HPDE6-E6E7 (cell line): Measurements from ENCODE around the gene TMEM242.

Experiments used
- DNase-seq: peaks from one replicate; pipeline ENCODE4 v3.0.0; 2011; ENCODE audit warnings: missing footprints; ENCODE audit errors: extremely low spot score

TMEM242 gene

DNA sequence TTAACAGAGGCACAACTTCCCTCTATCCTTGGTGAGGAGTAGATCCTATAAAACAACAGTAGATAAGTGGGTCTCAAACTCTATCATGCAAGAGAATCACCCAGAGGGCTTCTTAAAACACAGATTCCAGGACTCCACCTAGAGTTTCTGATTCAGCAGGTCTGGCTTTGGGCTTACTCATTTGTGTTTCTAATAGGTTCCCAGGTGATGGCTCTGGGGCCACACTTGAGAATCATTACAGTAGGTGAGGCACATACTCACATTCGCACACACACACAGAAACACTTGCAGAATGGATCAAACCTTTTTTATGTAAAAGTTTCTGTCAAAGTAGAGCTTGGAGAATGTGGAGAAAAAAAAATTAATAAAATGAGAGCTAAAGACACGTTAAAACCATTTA, 52.4 kb downstream of the TMEM242 start:
- DNase-seq, result no peak

DNA sequence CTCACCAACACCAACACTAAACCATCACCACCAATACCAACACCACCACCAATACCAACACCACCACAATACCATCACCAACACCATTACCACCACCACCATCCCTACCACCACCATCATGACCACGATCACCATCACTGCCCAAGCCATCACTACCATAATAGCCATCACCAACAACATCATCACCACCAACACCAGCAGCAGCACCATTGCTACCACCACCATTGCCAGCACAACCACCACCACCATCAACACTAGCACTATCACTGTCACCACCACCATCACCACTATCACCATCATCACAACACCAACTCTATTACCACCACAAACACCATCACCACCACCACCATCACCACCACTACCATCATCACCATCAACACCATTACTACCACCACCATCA, 53.0 kb downstream of the TMEM242 start:
- DNase-seq, result no peak

DNA sequence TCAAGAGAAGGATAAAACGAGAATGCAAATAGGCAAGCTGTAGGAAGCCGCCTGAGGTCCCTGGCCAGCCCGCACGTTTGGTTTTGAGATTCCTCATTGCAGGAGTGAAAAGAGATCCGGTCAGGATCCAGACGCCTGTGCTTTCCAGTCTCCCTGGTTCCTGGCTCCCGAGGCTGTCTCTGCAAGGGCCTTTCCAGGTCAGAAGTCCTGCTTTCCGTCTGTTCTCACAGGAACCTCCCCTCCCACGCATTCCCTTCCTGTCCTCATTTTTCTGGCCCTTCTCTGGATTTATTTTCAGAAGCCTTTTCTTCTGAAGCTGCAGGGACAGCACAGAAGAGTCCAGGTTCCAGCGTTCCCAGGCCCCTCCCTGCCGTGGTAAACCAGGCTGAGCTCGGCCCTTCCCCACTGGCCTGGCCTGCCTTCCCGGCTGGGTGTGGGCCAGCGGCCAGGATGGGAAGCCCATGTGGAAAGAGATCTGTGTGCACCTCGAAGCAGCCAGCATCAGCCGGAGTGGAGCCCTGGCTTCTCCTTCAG, 54.0 kb downstream of the TMEM242 start:
- no peak for DNase-seq

DNA sequence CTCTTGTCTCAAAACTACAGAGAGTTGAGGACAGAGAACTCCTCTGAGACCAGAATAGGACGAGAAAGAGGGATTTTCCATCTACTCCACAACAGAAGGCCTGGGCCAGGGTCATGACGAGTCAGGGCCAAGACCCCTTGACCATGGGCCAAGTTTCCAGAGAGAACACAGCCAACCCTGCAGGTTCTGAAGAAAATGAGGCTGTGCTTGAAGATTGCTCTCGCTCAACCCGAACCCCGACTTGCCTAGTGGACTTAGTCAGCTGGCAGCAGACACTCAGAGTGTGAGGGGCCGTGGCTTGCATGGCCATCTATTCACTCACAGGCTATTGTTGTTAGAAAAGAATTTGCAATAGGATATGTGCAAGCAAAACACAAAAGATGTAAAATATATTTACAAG, 54.5 kb downstream of the TMEM242 start:
- no peak for DNase-seq

DNA sequence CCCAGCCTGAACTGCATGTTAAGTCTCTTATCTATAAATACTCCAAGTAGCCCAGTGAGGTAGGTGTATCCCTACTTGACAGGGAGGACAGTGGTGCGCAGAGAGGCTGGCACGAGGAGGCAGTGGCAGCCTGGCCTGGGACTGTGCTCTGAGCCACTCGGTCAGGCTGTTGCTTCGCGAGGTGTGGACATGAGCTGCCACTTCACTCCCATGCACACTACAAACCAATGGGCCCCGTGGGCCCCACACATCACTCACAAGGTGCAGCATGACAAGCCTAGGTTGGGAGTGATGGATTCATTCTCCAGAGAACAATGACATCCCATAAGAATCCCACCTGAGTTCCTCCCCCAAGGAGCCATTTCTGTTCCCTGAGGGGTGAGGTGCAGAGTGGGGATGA, 54.9 kb downstream of the TMEM242 start:
- DNase-seq, result no peak

DNA sequence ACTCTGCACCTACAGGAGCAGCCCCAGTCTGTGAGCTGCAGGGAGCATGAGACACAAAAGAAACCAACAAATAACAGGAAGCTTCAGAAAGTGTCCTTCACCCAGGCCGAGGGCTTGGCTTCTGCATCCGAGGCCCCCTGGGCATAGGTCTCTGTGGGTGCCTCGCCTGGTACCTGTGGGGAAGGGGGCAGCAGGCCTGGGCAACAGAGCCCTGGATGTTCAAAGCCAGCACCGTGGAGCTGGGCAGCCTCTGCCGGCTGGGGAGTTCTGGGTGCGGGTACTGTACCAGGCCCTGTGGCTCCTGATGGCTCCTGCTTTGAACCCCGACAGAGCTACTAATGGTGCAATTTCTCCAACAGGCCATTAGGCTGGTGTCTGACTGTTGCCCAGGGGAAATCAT, 55.7 kb downstream of the TMEM242 start:
- no peak for DNase-seq

DNA sequence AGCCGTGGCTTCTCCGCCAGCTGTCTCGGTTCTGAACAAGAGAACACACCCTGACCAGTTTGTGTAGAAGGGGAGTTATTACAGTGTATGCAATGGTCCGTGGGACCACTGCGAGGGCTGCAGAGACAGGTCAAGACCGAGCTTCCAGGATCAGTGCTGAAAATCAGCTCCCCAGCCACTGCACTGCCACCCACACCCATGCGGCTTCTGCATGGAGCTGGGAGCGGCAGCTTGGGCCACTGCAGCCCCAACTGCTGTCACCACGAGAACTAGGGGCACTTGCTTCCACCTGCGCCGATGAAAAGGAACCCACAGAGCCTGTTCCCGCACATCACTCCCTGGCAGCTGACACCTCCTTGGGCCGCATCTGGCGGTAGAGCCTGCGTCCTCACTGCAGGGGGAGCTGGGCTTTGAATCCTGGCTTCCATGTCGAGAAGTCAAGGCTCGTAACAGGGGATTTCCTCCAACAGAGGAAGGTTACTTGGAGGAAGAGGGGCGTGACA, 56.2 kb downstream of the TMEM242 start:
- DNase-seq, result no peak

DNA sequence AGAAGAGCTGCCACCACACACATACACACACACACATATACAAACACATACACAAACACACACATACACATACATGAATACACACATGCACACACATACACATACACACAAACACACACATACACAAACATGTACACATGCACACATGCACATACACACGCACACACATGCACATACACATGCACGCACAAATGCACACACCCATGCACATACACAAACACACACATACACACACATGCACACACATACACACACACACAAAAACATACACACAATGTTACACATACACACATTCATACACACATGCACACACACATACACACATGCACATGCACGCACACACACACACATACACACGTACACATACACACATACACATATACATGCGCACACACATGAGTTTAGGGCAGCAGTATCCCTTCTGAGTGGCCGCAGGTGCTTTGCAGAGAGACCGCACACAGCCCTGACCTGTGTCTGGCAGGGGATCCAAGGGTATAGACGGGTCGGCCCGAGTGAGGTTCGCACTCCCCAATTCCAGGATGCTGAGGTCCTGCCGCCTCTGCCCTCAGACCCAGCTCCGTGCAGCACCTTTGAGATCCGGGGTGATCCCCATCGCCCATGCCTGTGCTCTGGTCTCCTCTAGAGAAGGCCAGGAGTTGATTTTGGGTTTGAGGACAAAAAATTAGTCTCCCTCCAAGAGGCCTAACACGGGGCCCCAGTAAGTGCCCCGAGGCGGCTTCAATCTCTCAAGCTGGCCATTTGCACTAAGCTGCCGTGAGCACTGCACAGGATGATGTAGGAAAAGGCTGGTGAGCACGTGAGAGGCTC, 56.8 kb downstream of the TMEM242 start:
- no peak for DNase-seq

DNA sequence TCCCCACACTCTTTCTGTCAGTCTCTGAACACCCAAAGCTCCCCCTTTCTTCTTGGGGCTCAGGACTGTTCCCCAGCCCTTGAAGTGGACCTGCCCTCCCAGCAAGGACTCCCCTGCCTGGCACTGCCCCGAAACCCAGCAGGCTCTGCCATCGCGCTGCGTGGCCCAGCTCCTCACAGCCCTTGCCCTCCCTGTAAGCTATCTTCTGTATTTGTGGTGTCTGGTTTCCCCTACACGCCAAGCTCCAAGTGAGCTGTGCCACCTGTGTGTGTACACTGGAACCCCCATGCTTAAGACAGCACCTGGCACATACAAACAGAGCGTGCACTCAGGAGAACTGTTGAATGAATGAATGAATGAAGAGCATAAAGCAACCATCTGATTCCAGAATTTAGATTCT, 57.7 kb downstream of the TMEM242 start:
- no peak for DNase-seq

DNA sequence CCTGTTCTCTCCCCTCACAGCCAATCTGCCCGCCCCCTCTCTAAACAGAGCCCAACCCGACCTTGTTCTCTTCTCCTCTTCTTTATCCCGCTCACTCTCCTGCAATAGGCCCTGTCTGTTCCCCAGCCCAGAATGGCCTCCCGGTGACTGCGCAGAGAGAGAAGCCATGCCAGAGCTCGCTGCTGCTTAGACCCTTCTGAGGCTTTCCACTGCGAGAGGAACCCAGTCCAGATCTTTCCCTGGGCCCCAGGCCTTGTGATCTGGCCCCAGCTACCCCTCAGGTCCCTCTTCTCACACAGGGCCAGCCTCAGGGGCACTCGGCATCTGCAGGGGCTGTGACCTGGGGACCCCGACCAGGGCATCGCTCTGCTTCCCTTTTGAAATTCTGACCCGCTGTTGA, 58.1 kb downstream of the TMEM242 start:
- no peak for DNase-seq

DNA sequence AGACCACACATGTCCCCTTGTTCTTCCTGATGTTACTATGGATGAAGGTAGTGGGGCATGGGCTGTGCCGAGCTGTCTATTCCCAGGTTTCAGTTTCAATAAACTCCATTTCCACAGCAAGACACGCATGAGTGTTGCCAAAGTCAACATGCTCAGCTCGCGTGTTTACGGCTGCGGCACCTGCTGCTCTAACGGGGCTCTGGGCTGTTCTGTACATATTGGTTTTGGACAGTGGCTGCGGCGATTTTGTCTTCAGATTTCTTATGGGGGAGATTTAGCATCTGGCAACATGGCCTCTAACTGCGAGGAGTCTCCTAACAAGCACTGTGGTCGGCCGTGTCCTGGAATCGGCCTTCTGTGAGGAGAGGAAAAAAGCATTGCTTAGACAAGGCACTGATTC, 58.6 kb downstream of the TMEM242 start:
- DNase-seq, result no peak

DNA sequence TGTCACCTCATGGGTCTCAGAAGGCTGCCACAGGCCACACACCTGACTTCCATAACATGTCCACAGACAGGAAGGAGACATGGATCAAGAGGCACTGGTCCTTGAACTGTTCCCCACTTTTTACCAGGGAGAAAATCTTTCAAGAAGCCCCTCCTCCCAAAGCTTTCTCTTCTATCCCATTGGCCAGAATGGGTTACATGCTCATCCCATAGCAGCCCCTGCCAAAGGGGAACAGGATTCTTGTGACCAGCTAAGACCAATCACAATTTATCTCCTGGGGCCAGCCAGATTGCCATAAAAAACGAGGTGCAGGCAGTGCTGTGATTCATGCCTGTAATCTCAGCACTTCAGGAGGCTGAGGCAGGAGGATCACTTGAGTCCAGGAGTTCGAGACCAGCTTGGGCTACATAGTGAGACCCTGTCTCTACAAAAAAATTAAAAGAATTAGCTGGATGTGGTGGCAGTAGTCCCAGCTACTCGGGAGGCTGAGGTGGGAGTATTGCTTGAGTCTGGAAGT, 59.4 kb downstream of the TMEM242 start:
- DNase-seq, result no peak

DNA sequence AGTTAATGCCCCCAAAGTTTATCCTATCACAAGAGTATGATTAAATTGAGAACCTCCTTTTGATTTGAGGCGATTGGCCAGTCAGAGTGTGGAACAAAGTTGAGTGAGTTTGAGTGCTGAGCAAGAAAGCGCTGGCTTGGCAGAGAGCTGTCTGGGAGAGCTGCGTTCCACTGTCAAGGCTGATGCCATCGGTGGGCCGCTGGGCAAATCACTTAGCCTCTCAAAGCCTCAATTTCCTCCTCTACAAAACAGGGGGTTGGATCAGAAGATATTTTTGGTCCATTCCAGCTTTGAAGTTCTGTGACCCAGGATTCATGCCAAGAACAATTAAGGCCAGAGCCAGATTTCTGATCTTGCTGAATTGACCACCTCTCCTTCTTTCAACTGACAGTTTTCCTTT, 60.2 kb downstream of the TMEM242 start:
- no peak for DNase-seq

DNA sequence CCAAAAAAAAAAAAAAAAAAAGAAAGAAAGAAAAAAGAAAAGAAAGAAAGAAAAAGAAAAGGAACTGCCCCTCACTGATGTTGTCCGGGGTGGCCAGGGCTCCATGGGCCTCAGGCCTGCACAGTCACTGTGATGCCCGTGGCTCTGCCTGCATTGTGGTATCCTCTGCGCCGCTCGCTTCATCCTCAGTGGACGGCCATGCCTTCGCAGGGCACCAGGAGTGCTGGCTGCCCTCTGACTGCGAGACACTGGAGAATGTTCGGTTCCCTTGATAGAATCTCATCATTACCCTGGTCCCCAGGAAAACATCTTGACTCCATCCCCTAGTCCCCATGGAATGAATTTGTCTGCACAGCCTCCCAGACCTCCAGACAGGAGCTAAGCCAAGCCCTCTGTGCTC, 61.7 kb downstream of the TMEM242 start:
- no peak for DNase-seq

DNA sequence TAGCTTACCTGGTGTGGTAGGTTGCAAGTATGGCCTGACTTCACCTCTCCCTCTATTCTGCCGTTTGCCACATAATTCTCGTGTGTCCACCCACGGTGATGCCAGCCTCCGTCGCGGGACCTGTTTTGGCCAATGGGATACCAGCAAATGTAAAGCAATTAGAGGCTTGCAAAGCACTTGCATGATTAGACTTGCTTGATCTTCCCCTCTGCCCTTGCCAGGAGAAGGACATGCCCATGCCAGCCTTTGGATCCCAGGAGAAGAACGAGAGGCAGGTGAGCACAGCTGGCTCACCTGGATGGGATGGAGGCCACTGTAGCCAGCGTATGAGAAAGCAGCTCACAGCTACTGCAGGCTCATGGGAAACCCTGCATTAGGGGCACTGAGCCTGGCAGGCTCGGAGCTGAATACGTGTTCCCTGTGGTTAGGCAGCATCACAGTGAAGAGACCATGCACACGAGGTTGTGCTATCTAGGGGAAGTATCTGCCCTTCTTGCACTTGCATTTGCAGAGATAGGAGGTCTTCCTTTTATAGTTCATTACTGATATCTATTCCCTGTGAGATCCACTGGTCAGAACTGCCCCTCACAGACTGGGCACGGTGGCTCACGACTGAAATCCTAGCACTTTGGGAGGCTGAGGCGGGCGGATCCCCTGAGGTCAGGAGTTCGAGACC, 62.4 kb downstream of the TMEM242 start:
- DNase-seq, result no peak

DNA sequence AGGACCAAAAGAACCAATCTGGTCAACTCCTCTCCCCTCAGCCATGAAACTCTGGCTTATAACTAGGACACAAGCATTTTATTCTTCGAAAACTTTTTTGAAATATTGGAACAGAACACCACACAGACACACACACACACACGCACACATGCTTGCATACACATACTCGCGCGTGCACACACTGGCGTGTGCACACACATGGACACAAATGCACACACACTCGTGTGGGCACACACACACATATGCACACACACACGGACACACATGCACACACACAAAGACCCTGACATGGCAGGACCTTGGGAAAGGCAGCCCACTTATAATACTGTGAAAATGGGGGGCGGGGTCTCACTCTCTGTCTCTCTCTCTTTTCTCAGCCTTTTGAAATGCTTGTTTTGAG, 63.9 kb downstream of the TMEM242 start:
- no peak for DNase-seq

DNA sequence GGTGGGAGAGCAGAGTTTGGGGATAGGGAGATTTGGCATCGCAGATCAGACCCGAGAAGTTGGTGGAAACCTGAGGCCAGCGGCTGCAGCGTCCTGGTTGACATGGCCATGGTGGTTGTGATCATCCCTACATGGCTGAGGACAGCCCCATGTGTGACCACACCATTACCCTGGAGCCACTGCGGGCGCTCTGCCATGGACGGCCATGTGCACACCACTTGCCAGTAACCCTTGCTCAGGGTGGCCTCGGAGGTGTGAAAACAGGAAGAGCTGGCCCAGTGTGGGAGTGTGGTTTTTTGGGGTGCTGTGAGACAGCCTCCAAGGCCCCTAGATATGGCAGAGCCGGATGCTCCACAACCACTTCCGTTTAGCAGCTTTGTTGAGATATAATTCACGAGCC, 64.4 kb downstream of the TMEM242 start:
- no peak for DNase-seq

DNA sequence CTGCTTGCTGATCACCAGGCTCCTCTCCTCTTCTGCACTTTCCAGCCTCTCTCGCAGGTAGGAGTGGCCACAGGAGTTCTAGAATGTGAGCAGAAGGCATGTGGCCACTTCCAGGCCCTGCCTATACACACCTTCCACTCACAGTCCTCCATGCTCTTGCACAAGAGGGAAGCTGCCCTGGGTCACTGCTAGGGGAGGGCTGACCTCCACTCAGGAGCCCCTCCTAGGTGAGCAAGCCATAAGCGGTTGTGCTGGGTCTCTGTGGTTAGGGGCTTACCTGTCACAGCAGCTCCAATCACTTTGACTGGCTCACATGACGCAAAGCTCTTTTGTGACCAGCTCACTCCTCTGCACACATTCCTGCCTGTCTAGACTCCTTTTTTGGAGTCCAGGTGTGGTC, 68.2 kb downstream of the TMEM242 start:
- DNase-seq, result no peak

DNA sequence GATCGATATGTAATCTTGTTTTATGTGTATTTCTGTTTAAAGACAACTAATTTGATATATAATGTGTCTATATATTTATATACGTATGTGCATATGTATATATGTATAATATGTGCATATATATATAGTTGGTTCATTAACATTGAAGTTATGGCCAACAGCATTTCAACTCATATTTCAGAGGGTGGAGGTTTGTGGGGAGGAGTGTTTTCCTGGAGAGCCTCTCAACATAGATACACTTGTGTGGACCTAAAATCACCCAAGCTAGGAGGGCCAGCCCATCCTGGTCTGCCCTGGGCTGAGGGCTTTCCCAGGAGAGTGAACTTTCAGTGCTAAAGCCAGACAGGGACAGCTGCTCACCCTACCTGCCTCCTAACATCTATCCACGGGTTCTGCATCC, 68.8 kb downstream of the TMEM242 start:
- no peak for DNase-seq

DNA sequence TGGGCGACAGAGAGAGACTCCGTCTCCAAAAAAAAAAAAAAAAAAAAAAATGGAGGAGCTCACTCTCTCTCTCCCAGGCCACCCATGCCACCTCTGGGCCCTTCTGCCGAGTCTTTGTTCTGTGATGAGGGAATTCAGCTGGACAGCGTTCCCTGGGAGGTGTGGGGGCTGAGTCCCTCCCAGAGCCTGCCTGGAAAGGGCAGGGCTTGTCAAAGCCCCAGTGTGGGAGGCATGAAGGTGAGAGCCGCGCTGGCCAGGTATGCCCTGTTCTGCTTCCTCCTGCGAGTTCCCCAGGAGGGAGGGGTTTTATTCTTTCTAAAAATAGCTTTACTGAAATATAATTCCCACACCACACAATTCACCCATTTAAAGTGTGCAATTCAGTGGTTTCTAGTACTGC, 69.6 kb downstream of the TMEM242 start:
- no peak for DNase-seq

DNA sequence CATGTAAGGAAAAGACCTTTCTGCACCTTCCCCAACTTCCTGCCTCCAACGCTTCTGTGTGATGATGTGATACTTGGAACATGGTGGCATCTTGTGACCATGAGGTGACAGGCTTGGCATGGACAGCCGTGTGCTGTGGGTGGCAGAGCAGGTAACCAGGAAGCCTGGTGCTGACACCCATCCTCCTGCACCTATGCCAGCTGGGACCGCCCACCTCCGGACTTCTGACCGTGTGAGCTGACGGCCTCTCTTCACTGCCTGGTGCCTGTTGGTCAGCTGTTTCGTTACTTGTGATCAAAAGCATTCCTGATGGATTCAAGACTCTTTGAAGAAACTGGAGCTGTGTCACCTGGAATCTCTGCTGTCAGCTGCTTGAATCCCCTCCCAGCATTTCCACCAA, 70.3 kb downstream of the TMEM242 start:
- no peak for DNase-seq

DNA sequence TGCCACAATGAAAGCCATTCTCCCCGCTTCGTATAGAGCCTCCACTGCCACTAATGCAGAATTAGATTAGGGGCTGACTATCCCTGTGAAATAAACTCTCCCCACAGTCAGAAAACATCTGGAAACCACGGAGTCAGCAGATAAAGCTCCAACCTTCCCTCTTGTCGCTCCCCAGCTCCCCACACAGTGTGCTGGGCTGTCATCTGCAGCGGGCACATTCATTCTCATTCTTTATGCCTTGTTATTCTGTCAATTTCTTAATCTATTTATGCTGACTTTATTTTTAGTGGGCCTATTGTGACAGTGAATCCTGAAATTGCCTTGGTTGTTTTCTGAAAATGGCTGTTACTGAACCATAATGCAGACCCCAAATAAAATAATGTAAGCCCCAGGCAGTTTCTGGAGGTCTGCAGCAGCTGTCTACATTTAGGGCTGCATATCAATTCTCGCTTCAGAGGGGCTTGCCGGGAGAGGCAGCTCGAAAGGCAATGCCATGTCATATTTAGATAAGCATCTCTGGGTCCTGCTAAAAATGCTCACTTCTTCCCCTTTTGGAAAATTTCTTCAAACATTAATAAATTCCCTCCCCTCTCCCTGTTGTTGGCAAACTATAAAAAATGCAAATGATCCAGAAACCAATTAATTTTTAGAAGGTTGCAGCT, 71.6 kb downstream of the TMEM242 start:
- DNase-seq, result no peak
